Gastroesophageal sphincter (tissue), 3 donors: ENCODE results near the gene SHISA6.

Source experiments
- CTCF ChIP-seq, 4 experiments: fragments of 200-600 bp in 2 of 4; fragments of 450-650 bp in 2 of 4; sonication (generic) in 1 of 4; IDR thresholded peaks; one replicate each; pipeline ENCODE4 v1.5.1; 2017 to 2019; ENCODE audit warnings: antibody characterized with exemption in 4 of 4, mild to moderate bottlenecking in 2 of 4, moderate library complexity in 2 of 4
- POLR2A ChIP-seq, 2 donors: fragments of 450-650 bp; IDR thresholded peaks; one replicate each; pipeline ENCODE4 v1.6.1; 2017; ENCODE audit warnings: antibody characterized with exemption in 2 of 2, mild to moderate bottlenecking in 2 of 2, moderate library complexity in 1 of 2

GRCh38 chr17:11366272-11366850, 125.3 kb downstream of the SHISA6 start:
- TF ChIP-seq CTCF (IDR thresholded peaks at IDR 0.05) (no peak), POLR2A (IDR thresholded peaks at IDR 0.05) (no peak)
